Subcutaneous abdominal adipose tissue (tissue), 5 donors: Measurements from ENCODE around the gene ARFGAP1.

ENCODE experiments used
- H3K27ac ChIP-seq: one replicate; pipeline ENCODE4 v1.7.0; 2013; ENCODE audit warnings: low read depth, mild to moderate bottlenecking, inconsistent platforms, low read length, moderate library complexity
- H3K27me3 ChIP-seq, 5 donors: one replicate each; pipeline ENCODE4 v1.7.0; 2013; ENCODE audit warnings: low read length in 5 of 5, inconsistent platforms in 1 of 5; ENCODE audit not compliant: control insufficient read depth in 5 of 5, insufficient read depth in 4 of 5
- H3K36me3 ChIP-seq, 5 donors: one replicate each; pipeline ENCODE4 v1.7.0; 2013; ENCODE audit warnings: low read length in 5 of 5; ENCODE audit not compliant: control insufficient read depth in 5 of 5, insufficient read depth in 5 of 5
- H3K4me1 ChIP-seq, 5 donors: one replicate each; pipeline ENCODE4 v1.7.0; 2013; ENCODE audit warnings: low read length in 5 of 5, mild to moderate bottlenecking in 3 of 5, moderate library complexity in 1 of 5; ENCODE audit not compliant: control insufficient read depth in 5 of 5, insufficient read depth in 5 of 5
- H3K4me3 ChIP-seq, 5 donors: one replicate each; pipeline ENCODE4 v1.7.0; 2013; ENCODE audit warnings: low read length in 5 of 5, low read depth in 1 of 5
- H3K9ac ChIP-seq, 5 donors: one replicate each; pipeline ENCODE4 v1.7.0; 2013; ENCODE audit warnings: low read length in 5 of 5, mild to moderate bottlenecking in 4 of 5, moderate library complexity in 3 of 5
- H3K9me3 ChIP-seq, 5 donors: one replicate each; pipeline ENCODE4 v1.7.0; 2013; ENCODE audit warnings: low read length in 5 of 5; ENCODE audit not compliant: control insufficient read depth in 5 of 5
- donor health status: healthy.
- donor health status: healthy.
- donor health status: healthy.
- donor health status: healthy.
- donor health status: healthy.

Gene ARFGAP1

DNA sequence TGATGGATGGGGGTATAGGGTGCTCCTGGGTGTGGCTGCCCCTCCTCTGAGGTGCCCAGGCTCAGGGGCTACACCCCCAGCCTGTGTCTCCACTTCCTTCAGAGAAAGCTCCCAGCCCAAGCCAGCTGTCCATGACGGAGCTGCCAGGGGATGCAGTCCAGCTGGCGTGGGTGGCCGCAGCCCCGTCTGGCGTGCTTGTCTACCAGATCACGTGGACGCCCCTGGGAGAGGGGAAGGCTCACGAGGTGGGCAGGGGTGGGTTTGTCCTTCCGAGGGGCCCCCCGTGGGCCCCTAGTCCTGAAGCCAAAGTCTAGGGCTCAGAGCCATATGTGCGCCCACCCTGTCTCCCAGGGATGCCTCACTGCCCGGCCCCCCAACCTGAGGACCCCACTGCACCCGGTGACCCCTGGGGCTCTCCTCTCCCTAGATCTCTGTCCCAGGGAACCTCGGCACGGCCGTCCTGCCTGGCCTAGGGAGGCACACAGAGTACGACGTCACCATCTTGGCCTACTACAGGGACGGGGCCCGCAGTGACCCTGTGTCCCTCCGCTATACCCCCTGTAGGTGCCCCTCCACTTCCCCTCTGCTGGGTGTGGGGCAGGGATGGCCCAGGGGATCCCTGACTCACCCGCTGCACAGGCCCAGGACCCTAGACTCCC is 40.2 kb downstream of the ARFGAP1 start:
- H3K4me1 ChIP-seq, result peaks cover 0 to 11% (median 5%) of the 10 kb centered on the region in 5 donors
- H3K36me3 ChIP-seq, result no peaks in the 10 kb centered on the region
- H3K27ac ChIP-seq, result no peak overlapping the region
- H3K9ac ChIP-seq, result no peak overlapping the region
- H3K4me3 ChIP-seq, result no peak overlapping the region
- H3K9me3 ChIP-seq, result no peaks in the 10 kb centered on the region
- H3K27me3 ChIP-seq, result peaks cover 17 to 30% (median 25%) of the 10 kb centered on the region in 5 donors

DNA sequence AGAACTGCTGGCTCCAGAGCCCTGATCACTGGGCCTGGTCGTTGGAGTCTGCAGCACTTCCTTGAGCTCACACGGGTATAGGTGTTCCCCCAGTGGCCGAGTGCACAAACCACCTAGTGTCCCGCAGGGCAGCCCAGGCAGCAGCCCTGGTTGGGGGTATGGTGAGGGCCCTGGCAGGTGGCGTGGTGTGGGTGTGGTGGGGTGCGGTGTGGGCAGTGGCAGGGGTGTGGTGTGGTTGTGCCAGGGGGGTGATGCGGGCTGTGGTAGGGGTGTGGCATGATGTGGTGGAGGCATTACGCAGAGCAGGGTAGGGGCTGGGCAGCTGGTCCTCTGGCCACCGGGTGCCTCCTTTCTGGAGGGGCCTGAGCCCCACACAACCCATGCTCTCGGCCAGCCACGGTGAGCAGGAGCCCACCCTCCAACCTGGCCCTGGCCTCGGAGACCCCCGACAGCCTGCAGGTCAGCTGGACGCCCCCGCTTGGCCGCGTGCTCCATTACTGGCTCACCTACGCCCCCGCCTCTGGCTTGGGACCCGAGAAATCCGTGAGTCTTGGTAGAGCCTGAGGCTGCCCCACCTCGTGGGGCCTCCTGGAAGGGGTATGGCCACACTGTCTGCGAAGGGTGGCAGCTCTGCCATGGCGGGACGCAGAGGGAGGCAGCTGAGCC is 40.9 kb downstream of the ARFGAP1 start:
- Histone ChIP-seq H3K27ac (no peak overlapping the region), H3K9ac (no peak overlapping the region), H3K9me3 (no peaks in the 10 kb centered on the region), H3K36me3 (no peaks in the 10 kb centered on the region), H3K4me3 (no peak overlapping the region), H3K27me3 (peaks cover 11 to 25% (median 18%) of the 10 kb centered on the region in 5 donors), H3K4me1 (peaks cover 0 to 11% (median 5%) of the 10 kb centered on the region in 5 donors)

GRCh38 chr20:63314015-63314471 is 41.4 kb downstream of the ARFGAP1 start:
- peaks cover 0 to 11% (median 5%) of the 10 kb centered on the region in 5 donors for H3K4me1 ChIP-seq
- H3K27me3 ChIP-seq, result peaks cover 5 to 20% (median 13%) of the 10 kb centered on the region in 5 donors
- no peaks in the 10 kb centered on the region for H3K9me3 ChIP-seq
- no peak overlapping the region for H3K27ac ChIP-seq
- H3K9ac ChIP-seq, result no peak overlapping the region
- H3K4me3 ChIP-seq, result no peak overlapping the region
- no peaks in the 10 kb centered on the region for H3K36me3 ChIP-seq

- no peaks in the 10 kb centered on the region for H3K9me3 ChIP-seq
- no peaks in the 10 kb centered on the region for H3K36me3 ChIP-seq
- H3K27ac ChIP-seq, result no peak overlapping the region
- H3K27me3 ChIP-seq, result peaks cover 5 to 20% (median 10%) of the 10 kb centered on the region in 5 donors
- H3K4me1 ChIP-seq, result peaks cover 0 to 11% (median 5%) of the 10 kb centered on the region in 5 donors
- no peak overlapping the region for H3K9ac ChIP-seq
- H3K4me3 ChIP-seq, result no peak overlapping the region
Observed at GRCh38 chr20:63314566-63315239, 42.1 kb downstream of the ARFGAP1 start.

DNA sequence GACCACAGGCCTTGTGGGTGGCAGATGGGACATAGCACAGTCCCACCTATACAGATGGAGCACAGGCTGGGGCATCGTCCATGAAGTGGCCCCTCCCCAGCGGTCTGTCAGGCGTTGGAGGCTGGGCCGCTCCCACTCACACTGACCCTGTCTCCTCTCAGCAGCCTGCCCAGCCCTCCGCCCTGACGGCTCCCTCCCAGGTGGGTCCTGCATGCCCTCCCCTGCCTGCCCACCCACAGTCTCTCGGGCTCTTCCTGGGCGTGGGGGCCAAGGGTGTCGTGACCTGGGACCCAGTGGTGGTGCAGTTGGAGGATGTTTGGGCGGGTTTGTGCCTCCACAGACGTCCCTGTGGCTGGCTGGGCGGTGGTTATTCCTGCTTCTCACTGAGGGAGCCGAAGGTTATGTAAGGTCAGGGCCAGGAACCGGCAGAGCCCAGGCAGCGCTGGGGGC is 42.7 kb downstream of the ARFGAP1 start:
- no peak overlapping the region for H3K4me3 ChIP-seq
- H3K9me3 ChIP-seq, result no peaks in the 10 kb centered on the region
- H3K4me1 ChIP-seq, result peaks cover 0 to 11% (median 5%) of the 10 kb centered on the region in 5 donors
- peaks cover 3 to 20% (median 7%) of the 10 kb centered on the region in 5 donors for H3K27me3 ChIP-seq
- H3K27ac ChIP-seq, result no peak overlapping the region
- H3K9ac ChIP-seq, result no peak overlapping the region
- H3K36me3 ChIP-seq, result no peaks in the 10 kb centered on the region

- Histone ChIP-seq H3K27ac (no peak overlapping the region), H3K27me3 (peaks cover 3 to 16% (median 6%) of the 10 kb centered on the region in 5 donors), H3K9me3 (no peaks in the 10 kb centered on the region), H3K36me3 (no peaks in the 10 kb centered on the region), H3K4me1 (peaks cover 0 to 11% (median 7%) of the 10 kb centered on the region in 5 donors), H3K9ac (no peak overlapping the region), H3K4me3 (no peak overlapping the region)
Observed at GRCh38 chr20:63315731-63316491, 43.3 kb downstream of the ARFGAP1 start.

DNA sequence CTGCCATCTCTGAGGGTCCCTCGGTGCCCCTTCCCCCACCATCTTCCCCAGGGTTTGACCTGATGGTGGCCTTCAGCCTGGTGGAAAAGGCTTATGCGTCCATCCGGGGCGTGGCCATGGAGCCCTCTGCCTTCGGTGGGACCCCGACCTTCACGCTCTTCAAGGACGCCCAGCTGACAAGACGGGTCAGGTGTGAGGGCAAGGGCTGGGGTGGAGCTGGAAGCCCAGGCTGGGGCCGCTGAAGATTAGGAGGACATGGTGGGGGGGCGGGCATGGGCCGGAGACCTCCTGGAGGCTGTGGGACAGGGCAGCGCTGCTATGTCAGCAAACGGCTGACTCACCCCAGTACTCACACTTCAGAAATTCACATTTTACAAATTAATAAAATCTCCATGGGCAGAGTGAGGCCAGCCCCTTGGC is 43.9 kb downstream of the ARFGAP1 start:
- no peak overlapping the region for H3K4me3 ChIP-seq
- peaks cover 3 to 16% (median 6%) of the 10 kb centered on the region in 5 donors for H3K27me3 ChIP-seq
- no peak overlapping the region for H3K27ac ChIP-seq
- H3K4me1 ChIP-seq, result peaks cover 0 to 17% (median 11%) of the 10 kb centered on the region in 5 donors
- no peak overlapping the region for H3K9ac ChIP-seq
- H3K36me3 ChIP-seq, result no peaks in the 10 kb centered on the region
- no peaks in the 10 kb centered on the region for H3K9me3 ChIP-seq

DNA sequence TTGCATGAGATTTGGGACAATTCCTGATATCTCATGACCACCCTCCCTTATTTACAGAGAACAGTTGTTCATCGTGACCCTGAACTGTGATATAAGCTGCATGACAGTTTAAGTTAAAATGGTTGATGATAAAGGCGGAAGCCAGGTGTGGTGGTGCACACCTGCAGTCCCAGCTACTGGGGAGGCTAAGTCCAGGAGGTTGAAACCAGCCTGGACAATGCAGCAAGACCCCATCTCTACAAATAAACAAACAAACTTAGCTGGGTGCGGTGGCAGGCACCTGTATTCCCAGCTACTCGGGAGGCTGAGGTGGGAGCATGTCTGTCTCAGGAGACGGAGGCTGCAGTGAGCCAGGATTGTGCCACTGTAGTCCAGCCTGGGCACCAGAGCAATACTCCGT is 44.4 kb downstream of the ARFGAP1 start:
- H3K4me1 ChIP-seq, result peaks cover 0 to 22% (median 12%) of the 10 kb centered on the region in 5 donors
- no peak overlapping the region for H3K9ac ChIP-seq
- no peaks in the 10 kb centered on the region for H3K9me3 ChIP-seq
- H3K27ac ChIP-seq, result no peak overlapping the region
- peaks cover 2 to 14% (median 3%) of the 10 kb centered on the region in 5 donors for H3K27me3 ChIP-seq
- no peaks in the 10 kb centered on the region for H3K36me3 ChIP-seq
- H3K4me3 ChIP-seq, result no peak overlapping the region

DNA sequence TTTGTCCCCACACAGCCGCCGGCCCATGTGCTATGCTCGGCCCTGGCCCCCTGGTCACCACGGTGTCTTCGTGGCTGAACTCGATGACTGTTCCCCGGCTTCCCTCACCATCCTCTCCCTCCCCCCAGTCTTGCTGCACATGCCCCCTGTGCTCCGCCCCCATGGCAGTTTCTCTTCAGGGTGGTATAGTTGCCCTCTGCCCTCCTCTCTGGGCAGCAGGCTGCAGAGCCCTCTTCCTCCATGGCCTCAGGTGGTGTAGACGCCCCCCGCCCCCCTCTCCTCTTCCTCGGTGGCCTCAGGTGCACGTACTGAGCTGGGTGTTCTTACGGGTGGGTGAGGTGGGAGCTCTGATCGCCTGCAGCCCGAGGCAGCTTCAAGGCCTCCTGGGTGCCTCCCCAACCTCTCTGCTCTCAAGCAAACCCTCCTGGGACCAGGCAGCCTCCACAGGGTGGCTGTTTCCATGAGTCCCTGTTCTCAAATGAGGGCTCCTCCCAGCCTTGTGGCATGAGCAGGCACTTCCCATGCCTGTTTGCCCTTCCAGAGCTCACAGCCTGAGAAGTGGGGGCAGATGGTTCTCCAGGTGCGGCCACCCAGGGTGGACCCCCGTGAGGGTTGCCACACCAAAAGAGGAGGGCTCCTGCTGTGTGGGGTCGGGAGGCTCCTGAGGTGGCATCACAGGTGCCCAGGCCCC is 45.1 kb downstream of the ARFGAP1 start:
- Histone ChIP-seq H3K4me1 (peaks cover 0 to 22% (median 15%) of the 10 kb centered on the region in 5 donors), H3K36me3 (no peaks in the 10 kb centered on the region), H3K27ac (no peak overlapping the region), H3K4me3 (no peak overlapping the region), H3K9me3 (no peaks in the 10 kb centered on the region), H3K9ac (no peak overlapping the region), H3K27me3 (peaks cover 0 to 14% (median 3%) of the 10 kb centered on the region in 5 donors)
